IMR-90 (cell line): ENCODE measurements around the gene GRIA2. TPM values are rescaled to one million over a fixed set of nuclear protein-coding genes. Genes with fewer than 3 reads are reported as not detected.

Experiments used
- ATAC-seq: fragments of 200-7000 bp; cut with Tn5 transposase; 2 replicates; pipeline ENCODE4 v1.9.1; 2020; ENCODE audit warnings: low read depth, mild to moderate bottlenecking, moderate library complexity
- BruUV-seq: library from RNA; stranded (reverse); fragments of 400-500 nt; replicated peaks from 2 replicates; lab custom pipeline; 2021; lab: Mats Ljungman, UMichigan
- CTCF ChIA-PET: fragments of 300-600 bp; formaldehyde crosslinking; extraction: SDS; loops from one replicate; lab custom pipeline; 2021; ENCODE audit warnings: antibody characterized with exemption; lab: Yijun Ruan, JAX
- POLR2A ChIA-PET: fragments of 300-600 bp; sonication (Branson Sonifier 250); formaldehyde crosslinking; loops from one replicate; lab custom pipeline; 2022; ENCODE audit warnings: antibody characterized with exemption; ENCODE audit not compliant: unreplicated experiment; lab: Charles Lee
- DNase-seq: peaks from one replicate; pipeline ENCODE4 v3.0.0; 2013
- H2AFZ ChIP-seq: replicated peaks from 2 replicates; pipeline ENCODE3; 2013; ENCODE audit warnings: low read length, mild to moderate bottlenecking; ENCODE audit not compliant: poor library complexity
- H2AK5ac ChIP-seq: 2 replicates; pipeline ENCODE4 v1.6.1; 2013; ENCODE audit warnings: low read depth, low read length, inconsistent platforms
- H2AK9ac ChIP-seq: replicated peaks from 2 replicates; pipeline ENCODE3; 2013; ENCODE audit warnings: mild to moderate bottlenecking, low read depth, low read length, moderate library complexity; ENCODE audit not compliant: poor library complexity
- H2BK120ac ChIP-seq: 2 replicates; pipeline ENCODE4 v1.6.1; 2013; ENCODE audit warnings: low read depth, low read length, inconsistent platforms
- H2BK15ac ChIP-seq: 3 replicates; pipeline ENCODE4 v1.6.1; 2013; ENCODE audit warnings: low read depth, low read length, inconsistent platforms
- H2BK20ac ChIP-seq: 2 replicates; pipeline ENCODE4 v1.6.1; 2013; ENCODE audit warnings: low read depth, mild to moderate bottlenecking, inconsistent platforms, low read length, moderate library complexity
- H2BK5ac ChIP-seq: 2 replicates; pipeline ENCODE4 v1.6.1; 2013; ENCODE audit warnings: mild to moderate bottlenecking, low read depth, low read length, inconsistent platforms; ENCODE audit not compliant: poor library complexity, severe bottlenecking
- H3K14ac ChIP-seq: replicated peaks from 2 replicates; pipeline ENCODE4 v1.6.1; 2013; ENCODE audit warnings: low read depth, low read length, inconsistent platforms
- H3K18ac ChIP-seq: 2 replicates; pipeline ENCODE4 v1.6.1; 2013; ENCODE audit warnings: low read depth, low read length, control low read depth
- H3K23ac ChIP-seq: 2 replicates; pipeline ENCODE4 v1.6.1; 2013; ENCODE audit warnings: low read depth, low read length, inconsistent platforms
- H3K27ac ChIP-seq: 2 replicates; pipeline ENCODE4 v1.5.1; 2013; ENCODE audit warnings: mild to moderate bottlenecking, control low read depth, low read length; ENCODE audit not compliant: insufficient read depth
- H3K27me3 ChIP-seq: 2 replicates; pipeline ENCODE4 v1.6.1; 2013; ENCODE audit warnings: low read length; ENCODE audit not compliant: control insufficient read depth, insufficient read depth
- H3K36me3 ChIP-seq: 2 replicates; pipeline ENCODE4 v1.6.1; 2013; ENCODE audit warnings: low read length, mixed read lengths; ENCODE audit not compliant: control insufficient read depth, insufficient read depth
- H3K4ac ChIP-seq: 2 replicates; pipeline ENCODE4 v1.6.1; 2013; ENCODE audit warnings: low read depth, low read length, inconsistent platforms
- H3K4me1 ChIP-seq: 2 replicates; pipeline ENCODE4 v1.6.1; 2013; ENCODE audit warnings: low read length, mixed read lengths; ENCODE audit not compliant: control insufficient read depth, insufficient read depth
- H3K4me2 ChIP-seq: 2 replicates; pipeline ENCODE4 v1.6.1; 2013; ENCODE audit warnings: low read depth, mild to moderate bottlenecking, control low read depth, low read length, moderate library complexity
- H3K4me3 ChIP-seq: 2 replicates; pipeline ENCODE4 v1.5.1; 2013; ENCODE audit warnings: low read depth, mild to moderate bottlenecking, control low read depth, low read length, moderate library complexity; ENCODE audit not compliant: insufficient read depth
- H3K56ac ChIP-seq: 2 replicates; pipeline ENCODE4 v1.6.1; 2013; ENCODE audit warnings: low read length, inconsistent platforms; ENCODE audit not compliant: insufficient read depth; ENCODE audit errors: extremely low read depth
- H3K79me1 ChIP-seq, 2 experiments: 2 replicates each; pipeline ENCODE4 v1.6.1; 2013; ENCODE audit warnings: low read length in 2 of 2, inconsistent platforms in 1 of 2, low read depth in 1 of 2
- H3K9ac ChIP-seq: 2 replicates; pipeline ENCODE4 v1.6.1; 2013; ENCODE audit warnings: low read depth, low read length, control low read depth
- H3K9me1 ChIP-seq: 2 replicates; pipeline ENCODE4 v1.6.1; 2013; ENCODE audit warnings: low read length, inconsistent platforms; ENCODE audit not compliant: insufficient read depth
- H3K9me3 ChIP-seq: 2 replicates; pipeline ENCODE4 v1.6.1; 2013; ENCODE audit warnings: low read length; ENCODE audit not compliant: control insufficient read depth, insufficient read depth
- H4K20me1 ChIP-seq: 2 replicates; pipeline ENCODE4 v1.6.1; 2013; ENCODE audit warnings: low read length, inconsistent platforms; ENCODE audit not compliant: insufficient read depth
- H4K5ac ChIP-seq: 2 replicates; pipeline ENCODE4 v1.6.1; 2013; ENCODE audit warnings: mild to moderate bottlenecking, low read depth, low read length, control low read depth
- H4K8ac ChIP-seq, 2 experiments: 2 replicates each; pipeline ENCODE4 v1.6.1; 2013; ENCODE audit warnings: low read depth in 2 of 2, low read length in 2 of 2, control low read depth in 1 of 2, inconsistent platforms in 1 of 2
- H4K91ac ChIP-seq: 2 replicates; pipeline ENCODE4 v1.6.1; 2013; ENCODE audit warnings: low read depth, low read length, inconsistent platforms; ENCODE audit not compliant: insufficient read depth
- CEBPB ChIP-seq: IDR thresholded peaks from 2 replicates; pipeline ENCODE4 v1.6.1; 2012; ENCODE audit warnings: low read depth, low read length, improper control_type of control experiment
- ELK1 ChIP-seq: fragments of 150-350 bp; IDR thresholded peaks from 2 replicates; pipeline ENCODE4 v1.6.1; 2016; ENCODE audit warnings: low read depth, mild to moderate bottlenecking, low read length, moderate library complexity, borderline replicate concordance
- MXI1 ChIP-seq: IDR thresholded peaks from 2 replicates; pipeline ENCODE4 v1.6.1; 2012; ENCODE audit warnings: low read depth, mild to moderate bottlenecking, low read length, moderate library complexity, borderline replicate concordance
- NFE2L2 ChIP-seq: fragments of 150-350 bp; IDR thresholded peaks from 2 replicates; pipeline ENCODE4 v1.6.1; 2016; ENCODE audit warnings: low read depth, mild to moderate bottlenecking, low read length
- POLR2A ChIP-seq: IDR thresholded peaks from 2 replicates; pipeline ENCODE4 v1.6.1; 2012; ENCODE audit warnings: mild to moderate bottlenecking, low read depth, low read length
- RCOR1 ChIP-seq: IDR thresholded peaks from 2 replicates; pipeline ENCODE4 v1.6.1; 2012; ENCODE audit warnings: mild to moderate bottlenecking, low read length, improper control_type of control experiment; ENCODE audit not compliant: insufficient replicate concordance
- RFX5 ChIP-seq: IDR thresholded peaks from 2 replicates; pipeline ENCODE4 v1.8.0; 2012; ENCODE audit warnings: low read depth, mild to moderate bottlenecking, low read length, moderate library complexity
- SMC3 ChIP-seq: fragments of 150-350 bp; IDR thresholded peaks from 2 replicates; pipeline ENCODE4 v1.6.1; 2016; ENCODE audit warnings: low read depth, mild to moderate bottlenecking, antibody characterized with exemption, low read length, moderate library complexity
- USF2 ChIP-seq: fragments of 150-350 bp; IDR thresholded peaks from 2 replicates; pipeline ENCODE4 v1.6.1; 2017; ENCODE audit warnings: mild to moderate bottlenecking, antibody characterized with exemption, low read length, low read depth
- WGBS, 2 experiments: methylation state at CpG; one replicate each; pipeline versions ENCODE4 v1.1.5 to v1.1.7; 2013; ENCODE audit warnings: missing lambda C conversion rate in 2 of 2; ENCODE audit not compliant: insufficient read length in 1 of 2; ENCODE audit errors: extremely low coverage in 2 of 2; 5-methylcytosine and 5-hydroxymethylcytosine counted together
- dilution Hi-C: fragments of 300-500 bp; cut with HindIII; formaldehyde crosslinking; loops from one replicate; pipeline ENCODE4 v1.14.3; 2018; ENCODE audit warnings: low sequenced_read_pairs; ENCODE audit not compliant: unreplicated experiment
- in situ Hi-C: fragments of 300-500 bp; cut with MboI; formaldehyde crosslinking; loops from 3 replicates; pipeline ENCODE4 v1.14.3; 2019; ENCODE audit warnings: low sequenced_read_pairs, inconsistent platforms, mixed read lengths
- intact Hi-C: fragments of 100-400 bp; cut with micrococcal nuclease; formaldehyde crosslinking; loops from 2 replicates; pipeline ENCODE4 v1.10.0; 2022
- polyA plus RNA-seq, 3 experiments: library from polyadenylated mRNA; depleted of rRNA; stranded (reverse); fragments of >200 nt; gene quantifications; 2 replicates each; pipeline ENCODE4 v1.2.3, GENCODE V29; 2012; ENCODE audit warnings: low replicate concordance in 1 of 3
- total RNA-seq: library from RNA; depleted of rRNA; stranded (reverse); fragments of >200 nt; gene quantifications from 2 replicates; pipeline ENCODE4 v1.2.3, GENCODE V29; 2012
- TF ChIP-seq, protein P1 (sequence below): conservative IDR thresholded peaks from 2 replicates; pipeline ENCODE4 v1.5.1; 2012; ENCODE audit warnings: mild to moderate bottlenecking, low read depth, low read length, improper control_type of control experiment

GRIA2 gene
- total and polyA plus RNA-seq, 2 of the 4 experiments (the other 2 are of a cell fraction) = not detected

GRCh38 chr4:157293673-157294072 is 73.1 kb downstream of the GRIA2 start:
- dilution Hi-C loops (no loop called here), intact Hi-C loops (no loop called here), in situ Hi-C loops (no loop called here)
- ATAC-seq (no peak), DNase-seq (no peak)
- H2AK9ac ChIP-seq = no peak overlapping the region
- no peak overlapping the region for H3K14ac ChIP-seq
- no peak overlapping the region for H3K4me2 ChIP-seq
- H4K8ac ChIP-seq = no peak overlapping the region
- H4K91ac ChIP-seq = no peak overlapping the region
- no peaks in the 10 kb centered on the region for H3K36me3 ChIP-seq
- H2AK5ac ChIP-seq = no peak overlapping the region
- H3K4me1 ChIP-seq = no peaks in the 10 kb centered on the region
- H3K4me3 ChIP-seq = no peak overlapping the region
- H3K9ac ChIP-seq = no peak overlapping the region
- no peak overlapping the region for H3K4ac ChIP-seq
- H3K23ac ChIP-seq = no peak overlapping the region
- no peak overlapping the region for H2BK15ac ChIP-seq
- no peak overlapping the region for H2BK120ac ChIP-seq
- H3K9me3 ChIP-seq = no peaks in the 10 kb centered on the region
- H4K5ac ChIP-seq = no peak overlapping the region
- no peaks in the 10 kb centered on the region for H3K9me1 ChIP-seq
- H3K56ac ChIP-seq = no peak overlapping the region
- H2AFZ ChIP-seq = no peak overlapping the region
- CTCF ChIA-PET = no interaction called here
- BruUV-seq = no TSS peak
- H3K18ac ChIP-seq = no peak overlapping the region
- H4K20me1 ChIP-seq = no peaks in the 10 kb centered on the region
- POLR2A ChIA-PET = no interaction called here
- TF ChIP-seq, protein P1, sequence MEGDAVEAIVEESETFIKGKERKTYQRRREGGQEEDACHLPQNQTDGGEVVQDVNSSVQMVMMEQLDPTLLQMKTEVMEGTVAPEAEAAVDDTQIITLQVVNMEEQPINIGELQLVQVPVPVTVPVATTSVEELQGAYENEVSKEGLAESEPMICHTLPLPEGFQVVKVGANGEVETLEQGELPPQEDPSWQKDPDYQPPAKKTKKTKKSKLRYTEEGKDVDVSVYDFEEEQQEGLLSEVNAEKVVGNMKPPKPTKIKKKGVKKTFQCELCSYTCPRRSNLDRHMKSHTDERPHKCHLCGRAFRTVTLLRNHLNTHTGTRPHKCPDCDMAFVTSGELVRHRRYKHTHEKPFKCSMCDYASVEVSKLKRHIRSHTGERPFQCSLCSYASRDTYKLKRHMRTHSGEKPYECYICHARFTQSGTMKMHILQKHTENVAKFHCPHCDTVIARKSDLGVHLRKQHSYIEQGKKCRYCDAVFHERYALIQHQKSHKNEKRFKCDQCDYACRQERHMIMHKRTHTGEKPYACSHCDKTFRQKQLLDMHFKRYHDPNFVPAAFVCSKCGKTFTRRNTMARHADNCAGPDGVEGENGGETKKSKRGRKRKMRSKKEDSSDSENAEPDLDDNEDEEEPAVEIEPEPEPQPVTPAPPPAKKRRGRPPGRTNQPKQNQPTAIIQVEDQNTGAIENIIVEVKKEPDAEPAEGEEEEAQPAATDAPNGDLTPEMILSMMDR = no peak
- TF ChIP-seq RCOR1 (no peak), CEBPB (no peak), SMC3 (no peak), MXI1 (no peak), ELK1 (no peak), NFE2L2 (no peak), POLR2A (no peak), USF2 (no peak), RFX5 (no peak)
- no peak overlapping the region for H2BK5ac ChIP-seq
- no peak overlapping the region for H2BK20ac ChIP-seq
- no CpG with 5 or more reads among the region's 4 CpGs for WGBS, 2 experiments
- no peaks in the 10 kb centered on the region for H3K27me3 ChIP-seq
- H3K79me1 ChIP-seq = no peaks in the 10 kb centered on the region
- no peak overlapping the region for H3K27ac ChIP-seq
